HG03060 (cell line): ENCODE measurements around the gene NT5DC4.

Experiments
- ATAC-seq: cut with Tn5 transposase; IDR thresholded peaks from one replicate; pipeline ENCODE4 v1.9.1; 2021; ENCODE audit warnings: low read depth, moderate number of reproducible peaks; ENCODE audit not compliant: unreplicated experiment

Gene NT5DC4

GRCh38 chr2:112776113-112776512 lies 55.3 kb downstream of the NT5DC4 start:
- no peak for ATAC-seq

GRCh38 chr2:112777036-112777435 lies 56.2 kb downstream of the NT5DC4 start:
- ATAC-seq, result no peak

GRCh38 chr2:112779598-112779997 lies 58.8 kb downstream of the NT5DC4 start:
- ATAC-seq, result no peak

- peak; percentile 46 for ATAC-seq
Measured at GRCh38 chr2:112782234-112782799, 61.5 kb downstream of the NT5DC4 start.

GRCh38 chr2:112783187-112783714 lies 62.4 kb downstream of the NT5DC4 start:
- ATAC-seq, result no peak

- no peak for ATAC-seq
Measured at GRCh38 chr2:112784199-112785189, 63.7 kb downstream of the NT5DC4 start, which contains the start of gene IL1A. TSS of gene IL1A (minus strand) at chr2:112784493. CDS start at chr2:112783770, 723 bp downstream.

GRCh38 chr2:112787294-112787693 lies 66.5 kb downstream of the NT5DC4 start:
- ATAC-seq, result no peak

- ATAC-seq, result no peak
Measured at GRCh38 chr2:112787729-112788393, 67.0 kb downstream of the NT5DC4 start.

GRCh38 chr2:112788653-112789052 lies 67.8 kb downstream of the NT5DC4 start:
- ATAC-seq, result no peak
